KOPT-K1 (cell line): Measurements from ENCODE around the gene GALNT14.

ENCODE experiments used
- H3K27ac ChIP-seq: fragments of 200-600 bp; sonication (generic); 2 replicates; pipeline ENCODE4 v1.5.1; 2016; ENCODE audit warnings: antibody characterized with exemption, mild to moderate bottlenecking, low read depth, low read length; ENCODE audit not compliant: poor library complexity, severe bottlenecking
- H3K36me3 ChIP-seq: fragments of 200-600 bp; sonication (generic); 2 replicates; pipeline ENCODE4 v1.5.1; 2017; ENCODE audit warnings: antibody characterized with exemption, mild to moderate bottlenecking, low read length, moderate library complexity; ENCODE audit not compliant: insufficient read depth
- H3K9me3 ChIP-seq: fragments of 200-600 bp; sonication (generic); 2 replicates; pipeline ENCODE4 v1.5.1; 2017; ENCODE audit warnings: antibody characterized with exemption, low read length, mild to moderate bottlenecking; ENCODE audit not compliant: insufficient read depth, poor library complexity, severe bottlenecking

GALNT14 gene

GRCh38 chr2:30979822-30980245 is 158.4 kb downstream of the GALNT14 start:
- Histone ChIP-seq H3K27ac (no peak overlapping the region), H3K36me3 (no peaks in the 10 kb centered on the region), H3K9me3 (no peaks in the 10 kb centered on the region)

GRCh38 chr2:30978854-30979253 is 159.4 kb downstream of the GALNT14 start:
- Histone ChIP-seq H3K9me3 (no peaks in the 10 kb centered on the region), H3K27ac (no peak overlapping the region), H3K36me3 (no peaks in the 10 kb centered on the region)

GRCh38 chr2:30978044-30978443 is 160.2 kb downstream of the GALNT14 start:
- H3K27ac ChIP-seq: no peak overlapping the region
- no peaks in the 10 kb centered on the region for H3K36me3 ChIP-seq
- H3K9me3 ChIP-seq: no peaks in the 10 kb centered on the region

GRCh38 chr2:30975156-30975555 is 163.1 kb downstream of the GALNT14 start:
- no peak overlapping the region for H3K27ac ChIP-seq
- H3K36me3 ChIP-seq: no peaks in the 10 kb centered on the region
- no peaks in the 10 kb centered on the region for H3K9me3 ChIP-seq

GRCh38 chr2:30974554-30974953 is 163.7 kb downstream of the GALNT14 start:
- Histone ChIP-seq H3K36me3 (no peaks in the 10 kb centered on the region), H3K27ac (no peak overlapping the region), H3K9me3 (no peaks in the 10 kb centered on the region)

GRCh38 chr2:30974092-30974491 is 164.1 kb downstream of the GALNT14 start:
- Histone ChIP-seq H3K27ac (no peak overlapping the region), H3K36me3 (no peaks in the 10 kb centered on the region), H3K9me3 (no peaks in the 10 kb centered on the region)

GRCh38 chr2:30971231-30972025 is 166.8 kb downstream of the GALNT14 start:
- no peak overlapping the region for H3K27ac ChIP-seq
- H3K9me3 ChIP-seq: no peaks in the 10 kb centered on the region
- H3K36me3 ChIP-seq: no peaks in the 10 kb centered on the region

GRCh38 chr2:30968660-30969397 is 169.4 kb downstream of the GALNT14 start:
- Histone ChIP-seq H3K36me3 (no peaks in the 10 kb centered on the region), H3K27ac (no peak overlapping the region)

GRCh38 chr2:30966786-30967185 is 171.5 kb downstream of the GALNT14 start:
- Histone ChIP-seq H3K27ac (no peak overlapping the region), H3K36me3 (no peaks in the 10 kb centered on the region), H3K9me3 (no peaks in the 10 kb centered on the region)

More at GRCh38 chr2:30968660-30969397, 169.4 kb downstream of the GALNT14 start:
- no peaks in the 10 kb centered on the region for H3K9me3 ChIP-seq

- H3K9me3 ChIP-seq: no peaks in the 10 kb centered on the region
- H3K36me3 ChIP-seq: no peaks in the 10 kb centered on the region
- no peak overlapping the region for H3K27ac ChIP-seq
These were observed 173.2 kb downstream of the GALNT14 start for GRCh38 chr2:30965022-30965531.

- no peaks in the 10 kb centered on the region for H3K9me3 ChIP-seq
- no peaks in the 10 kb centered on the region for H3K36me3 ChIP-seq
These were observed 173.8 kb downstream of the GALNT14 start for GRCh38 chr2:30964334-30965005.

GRCh38 chr2:30963184-30963583 is 175.1 kb downstream of the GALNT14 start:
- H3K27ac ChIP-seq: no peak overlapping the region
- no peaks in the 10 kb centered on the region for H3K9me3 ChIP-seq
- H3K36me3 ChIP-seq: no peaks in the 10 kb centered on the region

More at GRCh38 chr2:30964334-30965005, 173.8 kb downstream of the GALNT14 start:
- H3K27ac ChIP-seq: no peak overlapping the region

- H3K27ac ChIP-seq: no peak overlapping the region
- H3K36me3 ChIP-seq: no peaks in the 10 kb centered on the region
- H3K9me3 ChIP-seq: no peaks in the 10 kb centered on the region
These were observed 178.0 kb downstream of the GALNT14 start for GRCh38 chr2:30960213-30960612.

- no peaks in the 10 kb centered on the region for H3K9me3 ChIP-seq
- H3K36me3 ChIP-seq: no peaks in the 10 kb centered on the region
- H3K27ac ChIP-seq: no peak overlapping the region
These were observed 178.6 kb downstream of the GALNT14 start for GRCh38 chr2:30959653-30960052.

GRCh38 chr2:30958918-30959265 is 179.3 kb downstream of the GALNT14 start:
- Histone ChIP-seq H3K27ac (no peak overlapping the region), H3K36me3 (no peaks in the 10 kb centered on the region), H3K9me3 (no peaks in the 10 kb centered on the region)
